ENCODE results near the gene PSMD5. TPM values are rescaled to one million over a fixed set of nuclear protein-coding genes. Genes with fewer than 3 reads are reported as not detected.
A peak's percentile ranks its signal among the peaks of the same experiment; 100 is the strongest.

Gene PSMD5
- total and polyA plus RNA-seq, 9 of the 15 experiments (the other 6 are each of a cell fraction or from before 2014, with no cell fraction given), result 46.4 to 148 (median 76.3) TPM

DNA sequence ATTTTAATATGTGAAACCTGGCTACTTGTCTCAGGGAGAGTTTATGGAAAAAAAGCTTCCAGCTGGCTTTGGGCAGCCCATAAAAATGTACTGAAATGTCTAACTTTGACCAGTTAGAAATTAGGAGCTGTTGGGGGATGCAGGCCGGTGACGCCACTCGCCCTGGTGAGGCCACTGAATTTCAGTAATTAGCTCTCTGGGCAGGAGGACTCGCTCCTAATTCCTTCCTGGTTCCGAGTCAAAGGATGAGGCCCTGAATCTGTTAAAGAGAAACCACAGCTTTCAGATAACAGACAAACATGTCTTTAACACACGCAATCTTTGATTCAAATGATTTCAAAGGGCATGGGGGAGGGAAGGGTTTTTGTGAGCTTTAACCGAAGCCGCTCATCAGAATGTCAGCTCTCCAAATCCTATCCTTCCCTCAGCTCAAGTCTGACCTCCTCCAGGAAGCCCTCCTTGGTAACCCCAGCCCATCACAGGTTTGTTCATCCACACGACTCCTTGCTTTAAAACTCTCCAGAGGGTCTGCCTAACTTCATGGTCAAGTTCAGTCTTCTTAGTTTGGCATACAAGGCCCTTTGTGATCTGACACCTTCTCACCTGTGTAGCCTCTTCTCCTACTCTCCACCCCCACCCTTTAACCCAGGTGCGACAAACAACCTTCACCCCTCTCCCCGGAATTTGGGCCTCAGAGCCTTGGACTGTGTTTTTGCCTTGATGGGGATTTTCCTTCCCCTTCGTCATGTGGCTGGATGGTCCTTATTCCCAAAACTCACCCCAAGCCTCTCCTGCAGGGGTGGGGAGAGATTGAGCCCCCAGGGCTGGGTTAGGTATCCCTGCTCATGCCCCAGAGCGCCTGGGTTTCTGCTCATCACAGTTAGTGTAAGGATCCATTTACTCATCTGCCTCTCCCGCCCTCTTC, 47.9 kb upstream of the PSMD5 start (continued):
- TF ChIP-seq, protein P1, sequence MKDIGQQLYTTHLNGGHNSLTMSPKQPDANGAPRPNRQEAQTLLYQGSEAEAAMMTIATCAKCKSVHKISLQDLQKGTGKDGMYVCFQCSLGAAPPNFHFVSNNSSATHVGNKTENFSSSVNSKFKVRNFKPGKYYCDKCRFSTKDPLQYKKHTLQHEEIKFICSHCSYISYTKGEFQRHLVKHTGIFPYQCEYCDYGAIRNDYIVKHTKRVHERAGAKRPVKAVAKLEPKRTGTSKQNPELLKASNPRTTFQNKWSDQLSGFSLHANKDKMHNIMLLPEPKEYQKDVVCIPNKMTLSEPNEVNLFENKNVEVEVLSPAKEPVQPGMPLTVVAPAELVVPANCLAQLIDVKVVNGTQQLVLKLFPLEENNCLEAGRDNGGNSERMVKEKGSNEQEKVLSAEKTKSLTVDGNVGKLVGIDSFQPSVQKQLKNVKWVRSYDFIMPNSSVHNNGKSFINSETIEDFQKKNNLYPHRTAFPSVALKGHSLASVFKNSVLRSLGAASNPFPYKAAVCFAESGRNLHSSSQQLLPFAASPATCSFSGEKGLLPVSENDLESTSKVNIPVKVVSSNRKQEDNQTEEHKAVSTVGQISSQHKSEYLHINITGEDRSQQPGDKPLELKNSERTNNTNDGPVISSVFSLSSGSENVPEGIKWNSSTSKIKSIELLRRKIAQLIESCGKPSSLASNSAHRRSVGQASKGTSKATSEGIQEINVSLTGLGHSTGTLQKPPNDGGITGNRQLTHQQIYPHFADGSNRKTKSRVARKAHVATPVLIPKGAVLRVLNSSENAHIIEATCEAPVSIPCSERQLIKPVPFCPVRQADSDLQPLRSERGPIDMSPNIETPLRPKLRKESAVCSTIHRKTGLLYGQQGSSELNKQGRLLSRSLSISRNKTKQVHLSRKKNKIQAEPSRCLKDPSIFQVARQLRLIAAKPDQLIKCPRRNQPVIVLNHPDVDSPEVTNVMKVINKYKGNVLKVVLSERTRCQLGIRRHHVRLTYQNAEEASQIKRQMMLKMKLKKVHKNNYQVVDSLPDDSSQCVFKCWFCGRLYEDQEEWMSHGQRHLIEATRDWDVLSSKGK (CRISPR knock-in tag; IDR thresholded peaks at IDR 0.05), result no peak
- TF ChIP-seq PYGO2 (tag; IDR thresholded peaks at IDR 0.05) (0 out of 2 replicates have a peak, but pooled peaks have one; percentile 38), CHCHD3 (CRISPR knock-in tag; IDR thresholded peaks at IDR 0.05) (0 out of 2 replicates have a peak, but pooled peaks have one; percentile 23), JUND (IDR thresholded peaks at IDR 0.05; ENCODE audit: borderline replicate concordance, low read depth, low read length) (peak; percentile 37; the same call in 1 of the 2 replicates), JUND (tag; IDR thresholded peaks at IDR 0.05; ENCODE audit: borderline replicate concordance, low read depth, low read length) (no peak), HMG20B (CRISPR knock-in tag; IDR thresholded peaks at IDR 0.05) (no peak), ZNF445 (CRISPR knock-in tag; IDR thresholded peaks at IDR 0.05; ENCODE audit: low read depth) (no peak), RBM25 (IDR thresholded peaks at IDR 0.05; ENCODE audit: low read depth, low read length, severe bottlenecking) (peak; percentile 80), ZFP36 (IDR thresholded peaks at IDR 0.05; ENCODE audit: low read depth, low read length, partially characterized antibody) (peak; percentile 100)
